Panc1 (cell line): Measurements from ENCODE around the gene CHST8. TPM values are rescaled to one million over a fixed set of nuclear protein-coding genes. Genes with fewer than 3 reads are reported as not detected.

Experiments used
- ATAC-seq: fragments of 200-7000 bp; cut with Tn5 transposase; 2 replicates; pipeline ENCODE4 v1.9.1; 2020; ENCODE audit warnings: mild to moderate bottlenecking, moderate library complexity
- BruUV-seq: library from RNA; stranded (reverse); fragments of 400-500 nt; replicated peaks from 2 replicates; lab custom pipeline; 2021; lab: Mats Ljungman, UMichigan
- CTCF ChIA-PET: fragments of 300-600 bp; sonication (Branson Sonifier 250); formaldehyde crosslinking; loops from one replicate; lab custom pipeline; 2022; ENCODE audit warnings: antibody characterized with exemption; lab: Charles Lee
- POLR2A ChIA-PET: fragments of 300-600 bp; sonication (Branson Sonifier 250); formaldehyde crosslinking; loops from one replicate; lab custom pipeline; 2022; ENCODE audit warnings: antibody characterized with exemption; lab: Charles Lee
- DNase-seq: peaks from one replicate; pipeline ENCODE4 v3.0.0-alpha.2; 2010; ENCODE audit warnings: low read depth, low spot score
- H3K27ac ChIP-seq: 2 replicates; pipeline ENCODE4 v1.5.1; 2011; ENCODE audit warnings: mild to moderate bottlenecking, low read length, inconsistent platforms
- H3K27me3 ChIP-seq: fragments of 200-500 bp; sonication (Bioruptor generic); 2 replicates; pipeline ENCODE4 v1.6.0; 2014; ENCODE audit warnings: low read length, inconsistent platforms; ENCODE audit not compliant: control insufficient read depth, insufficient read depth
- H3K36me3 ChIP-seq: fragments of 200-500 bp; sonication (Bioruptor generic); 2 replicates; pipeline ENCODE4 v1.5.1; 2014; ENCODE audit warnings: inconsistent platforms, mild to moderate bottlenecking, low read length, moderate library complexity; ENCODE audit not compliant: control insufficient read depth, insufficient read depth
- H3K4me1 ChIP-seq: 2 replicates; pipeline ENCODE4 v1.5.1; 2011; ENCODE audit warnings: inconsistent platforms, mild to moderate bottlenecking, low read length, moderate library complexity; ENCODE audit not compliant: control insufficient read depth, insufficient read depth
- H3K4me3 ChIP-seq, 2 experiments: 2 replicates each; pipeline ENCODE4 v1.5.1; 2011 to 2012; ENCODE audit warnings: low read depth in 2 of 2, low read length in 2 of 2, mild to moderate bottlenecking in 2 of 2, inconsistent platforms in 1 of 2, moderate library complexity in 1 of 2
- H3K9me3 ChIP-seq: fragments of 200-500 bp; sonication (Bioruptor generic); 2 replicates; pipeline ENCODE4 v1.5.1; 2014; ENCODE audit warnings: low read depth, mild to moderate bottlenecking, inconsistent platforms, low read length, moderate library complexity; ENCODE audit not compliant: control insufficient read depth, insufficient read depth
- CTCF ChIP-seq: fragments of 450-650 bp; IDR thresholded peaks from 2 replicates; pipeline ENCODE4 v1.5.1; 2017; ENCODE audit warnings: mild to moderate bottlenecking
- POLR2AphosphoS5 ChIP-seq: IDR thresholded peaks from 2 replicates; pipeline ENCODE4 v1.6.1; 2012; ENCODE audit warnings: mild to moderate bottlenecking, low read depth, low read length, moderate library complexity
- SIN3A ChIP-seq: IDR thresholded peaks from 2 replicates; pipeline ENCODE4 v1.6.1; 2012; ENCODE audit warnings: low read depth, mild to moderate bottlenecking, low read length, moderate library complexity, borderline replicate concordance; ENCODE audit not compliant: insufficient read depth
- TCF7L2 ChIP-seq: IDR thresholded peaks from 2 replicates; pipeline ENCODE4 v1.6.1; 2011; ENCODE audit warnings: mild to moderate bottlenecking, low read depth, low read length, inconsistent platforms
- in situ Hi-C: cut with HindIII; loops from 2 replicates; pipeline ENCODE4 v1.10.0; 2016; ENCODE audit warnings: low sequenced_read_pairs, low pct_unique_long_range_greater_than_20kb
- intact Hi-C: fragments of 100-400 bp; cut with micrococcal nuclease; formaldehyde crosslinking; loops from one replicate; pipeline ENCODE4 v1.10.0; 2022; ENCODE audit not compliant: unreplicated experiment
- total RNA-seq: library from RNA; stranded (reverse); gene quantifications from one replicate; pipeline ENCODE4 v1.2.1, GENCODE V29; 2021; ENCODE audit not compliant: unreplicated experiment
- TF ChIP-seq, protein P1 (sequence below), 2 experiments: IDR thresholded peaks; 2 replicates each; pipeline ENCODE4 v1.6.1; 2011 to 2012; ENCODE audit warnings: low read depth in 2 of 2, control low read depth in 1 of 2, low read length in 1 of 2, mild to moderate bottlenecking in 1 of 2, moderate library complexity in 1 of 2; ENCODE audit not compliant: insufficient read depth in 1 of 2

CHST8 gene
- total RNA-seq, 1 experiment from 2014 or later, result 0.28 TPM

DNA sequence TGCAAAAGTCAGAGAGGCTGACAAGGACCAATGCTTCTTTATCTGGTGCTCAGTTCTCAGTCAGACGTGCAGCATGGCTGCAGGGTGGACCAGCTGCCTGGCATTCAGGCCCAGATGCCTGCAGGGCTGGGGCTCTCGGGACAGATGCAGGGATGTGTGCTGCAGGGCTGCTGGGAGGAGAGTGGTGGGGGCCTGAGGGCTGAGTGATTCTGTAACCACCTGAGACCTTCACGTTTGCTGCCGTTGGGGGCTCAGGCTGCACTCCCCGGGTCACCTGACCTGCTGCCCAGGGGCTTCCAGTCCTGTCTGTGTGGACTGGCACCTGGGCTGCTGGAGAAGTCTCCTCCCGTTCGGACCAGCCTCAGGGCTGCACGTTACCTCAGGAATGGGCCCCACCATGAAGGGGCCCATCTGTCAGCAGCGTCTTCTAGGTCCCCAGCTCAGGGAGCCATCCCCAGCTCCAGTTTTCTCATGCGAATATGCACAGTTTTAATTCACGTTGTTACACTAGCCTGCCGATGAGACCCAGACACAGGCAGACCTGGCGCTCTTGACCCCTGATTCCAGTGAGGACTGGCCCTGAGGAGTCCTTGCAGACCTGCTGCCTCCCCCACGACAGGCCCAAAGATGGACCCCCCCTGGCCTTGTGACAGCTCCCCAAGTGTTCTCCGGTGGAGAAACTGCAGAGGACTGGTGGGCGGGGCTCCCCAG lies 191.8 kb downstream of the CHST8 start:
- H3K4me1 ChIP-seq, result no peaks in the 10 kb centered on the region
- ChIA-PET POLR2A (no interaction called here), CTCF (interaction anchor here (0.6 kb wide), 1 partner anchor 121 kb away, joined by 4 read pairs; no protein-coding TSS in a partner anchor)
- H3K27me3 ChIP-seq, result no peaks in the 10 kb centered on the region
- in situ Hi-C loops (no loop called here), intact Hi-C loops (no loop called here)
- TF ChIP-seq, protein P1, sequence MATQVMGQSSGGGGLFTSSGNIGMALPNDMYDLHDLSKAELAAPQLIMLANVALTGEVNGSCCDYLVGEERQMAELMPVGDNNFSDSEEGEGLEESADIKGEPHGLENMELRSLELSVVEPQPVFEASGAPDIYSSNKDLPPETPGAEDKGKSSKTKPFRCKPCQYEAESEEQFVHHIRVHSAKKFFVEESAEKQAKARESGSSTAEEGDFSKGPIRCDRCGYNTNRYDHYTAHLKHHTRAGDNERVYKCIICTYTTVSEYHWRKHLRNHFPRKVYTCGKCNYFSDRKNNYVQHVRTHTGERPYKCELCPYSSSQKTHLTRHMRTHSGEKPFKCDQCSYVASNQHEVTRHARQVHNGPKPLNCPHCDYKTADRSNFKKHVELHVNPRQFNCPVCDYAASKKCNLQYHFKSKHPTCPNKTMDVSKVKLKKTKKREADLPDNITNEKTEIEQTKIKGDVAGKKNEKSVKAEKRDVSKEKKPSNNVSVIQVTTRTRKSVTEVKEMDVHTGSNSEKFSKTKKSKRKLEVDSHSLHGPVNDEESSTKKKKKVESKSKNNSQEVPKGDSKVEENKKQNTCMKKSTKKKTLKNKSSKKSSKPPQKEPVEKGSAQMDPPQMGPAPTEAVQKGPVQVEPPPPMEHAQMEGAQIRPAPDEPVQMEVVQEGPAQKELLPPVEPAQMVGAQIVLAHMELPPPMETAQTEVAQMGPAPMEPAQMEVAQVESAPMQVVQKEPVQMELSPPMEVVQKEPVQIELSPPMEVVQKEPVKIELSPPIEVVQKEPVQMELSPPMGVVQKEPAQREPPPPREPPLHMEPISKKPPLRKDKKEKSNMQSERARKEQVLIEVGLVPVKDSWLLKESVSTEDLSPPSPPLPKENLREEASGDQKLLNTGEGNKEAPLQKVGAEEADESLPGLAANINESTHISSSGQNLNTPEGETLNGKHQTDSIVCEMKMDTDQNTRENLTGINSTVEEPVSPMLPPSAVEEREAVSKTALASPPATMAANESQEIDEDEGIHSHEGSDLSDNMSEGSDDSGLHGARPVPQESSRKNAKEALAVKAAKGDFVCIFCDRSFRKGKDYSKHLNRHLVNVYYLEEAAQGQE (IDR thresholded peaks at IDR 0.05; ENCODE audit: insufficient read depth in 1 of 2, low read depth in 2 of 2, low read length in 1 of 2), result no peak
- TF ChIP-seq TCF7L2 (no peak), CTCF (no peak), SIN3A (no peak), POLR2AphosphoS5 (no peak)
- no peaks in the 10 kb centered on the region for H3K9me3 ChIP-seq
- no peak for DNase-seq
- H3K4me3 ChIP-seq, result no peak overlapping the region
- no peaks in the 10 kb centered on the region for H3K36me3 ChIP-seq
- no peak overlapping the region for H3K27ac ChIP-seq
- no peak for ATAC-seq
- BruUV-seq, result no TSS peak

GRCh38 chr19:33814181-33815165 lies 192.7 kb downstream of the CHST8 start:
- in situ Hi-C loops, result no loop called here
- ATAC-seq (no peak), DNase-seq (no peak)
- intact Hi-C loops, result no loop called here
- Histone ChIP-seq H3K36me3 (no peaks in the 10 kb centered on the region), H3K27ac (no peak overlapping the region), H3K4me3 (no peak overlapping the region), H3K9me3 (no peaks in the 10 kb centered on the region), H3K4me1 (no peaks in the 10 kb centered on the region), H3K27me3 (no peaks in the 10 kb centered on the region)
- POLR2A ChIA-PET, result no interaction called here
- TSS peak; percentile 63 for BruUV-seq
- no peak for TF ChIP-seq SIN3A
- TF ChIP-seq CTCF, result no peak
- no peak for TF ChIP-seq POLR2AphosphoS5
- TF ChIP-seq, protein P1 (IDR thresholded peaks at IDR 0.05; ENCODE audit: insufficient read depth in 1 of 2, low read depth in 2 of 2, low read length in 1 of 2), result no peak
- no peak for TF ChIP-seq TCF7L2
- CTCF ChIA-PET, result no interaction called here
